ENCODE measurements around the gene ADARB1. TPM values are rescaled to one million over a fixed set of nuclear protein-coding genes. Genes with fewer than 3 reads are reported as not detected.

The ADARB1 gene
- total RNA-seq, 5 donors from 2014 or later (not counting 1 experiment from before 2014, with no cell fraction given) = 39.7 to 50.3 (median 44.5) TPM

- WGBS (ENCODE audit: insufficient coverage) = 94% methylated on average over 19 of the region's 19 CpGs
- ChIA-PET CTCF (no interaction called here), POLR2A (no interaction called here)
Observed at GRCh38 chr21:45258466-45258865, 184.1 kb downstream of the ADARB1 start.

GRCh38 chr21:45259206-45259840 lies 184.9 kb downstream of the ADARB1 start:
- H3K27ac ChIP-seq (ENCODE audit: low read length) = no peak overlapping the region
- POLR2A ChIA-PET = no interaction called here
- CTCF ChIA-PET = no interaction called here
- Mint-ChIP-seq H3K4me3 (no peak overlapping the region), H3K36me3 (peaks cover 9% of the 10 kb centered on the region), H3K4me1 (peaks cover 5 to 15% (median 9%) of the 10 kb centered on the region in 3 donors), H3K27me3 (peaks cover 4 to 9% of the 10 kb centered on the region in 2 donors), H3K27ac (no peak overlapping the region), H3K9me3 (no peaks in the 10 kb centered on the region)
- H3K9me3 ChIP-seq = no peaks in the 10 kb centered on the region
- 97% methylated on average over 6 of the region's 17 CpGs for WGBS (ENCODE audit: insufficient coverage)
- ATAC-seq (replicated peaks in 1 of 4) = no peak
- H3K4me1 ChIP-seq (ENCODE audit: control insufficient read depth in 1 of 2, extremely low read depth in 1 of 2, insufficient read depth in 2 of 2, low read length in 2 of 2) = peaks cover 0 to 31% of the 10 kb centered on the region in 2 experiments
- DNase-seq = peak in 1 of 35 experiments; percentile 2
- H3K27me3 ChIP-seq (replicated peaks in 1 of 2; ENCODE audit: control insufficient read depth in 2 of 2, extremely low read depth in 1 of 2, insufficient read depth in 2 of 2, low read length in 1 of 2) = peaks cover 0 to 38% of the 10 kb centered on the region in 2 experiments
- no peak overlapping the region for H3K4me3 ChIP-seq (ENCODE audit: control insufficient read depth in 1 of 2, extremely low read depth in 1 of 2, low read length in 1 of 2)
- H3K36me3 ChIP-seq (ENCODE audit: control insufficient read depth in 2 of 2, extremely low read depth in 1 of 2, insufficient read depth in 1 of 2, low read length in 1 of 2) = peaks cover 8 to 10% of the 10 kb centered on the region in 2 donors

More at GRCh38 chr21:45258466-45258865, 184.1 kb downstream of the ADARB1 start:
- DNase-seq (no peak), ATAC-seq (replicated peaks in 1 of 4) (no peak)
- peaks cover 0 to 31% of the 10 kb centered on the region in 2 experiments for H3K4me1 ChIP-seq (ENCODE audit: control insufficient read depth in 1 of 2, extremely low read depth in 1 of 2, insufficient read depth in 2 of 2, low read length in 2 of 2)
- no peaks in the 10 kb centered on the region for H3K9me3 ChIP-seq
- H3K27me3 ChIP-seq (replicated peaks in 1 of 2; ENCODE audit: control insufficient read depth in 2 of 2, extremely low read depth in 1 of 2, insufficient read depth in 2 of 2, low read length in 1 of 2) = peaks cover 0 to 46% of the 10 kb centered on the region in 2 experiments
- H3K4me1 Mint-ChIP-seq = peaks cover 5 to 15% (median 10%) of the 10 kb centered on the region in 3 donors
- H3K27ac Mint-ChIP-seq = no peak overlapping the region
- peaks cover 2% of the 10 kb centered on the region in 2 donors for H3K36me3 ChIP-seq (ENCODE audit: control insufficient read depth in 2 of 2, extremely low read depth in 1 of 2, insufficient read depth in 1 of 2, low read length in 1 of 2)
- H3K27me3 Mint-ChIP-seq = peaks cover 4 to 11% of the 10 kb centered on the region in 2 donors
- H3K4me3 Mint-ChIP-seq = no peak overlapping the region
- H3K36me3 Mint-ChIP-seq = peaks cover 5% of the 10 kb centered on the region
- H3K9me3 Mint-ChIP-seq = no peaks in the 10 kb centered on the region
- no peak overlapping the region for H3K4me3 ChIP-seq (ENCODE audit: control insufficient read depth in 1 of 2, extremely low read depth in 1 of 2, low read length in 1 of 2)
- H3K27ac ChIP-seq (ENCODE audit: low read length) = no peak overlapping the region

GRCh38 chr21:45260191-45260825 lies 185.9 kb downstream of the ADARB1 start:
- Mint-ChIP-seq H3K4me3 (no peak overlapping the region), H3K4me1 (peaks cover 0 to 9% (median 4%) of the 10 kb centered on the region in 3 donors), H3K27me3 (peaks cover 0 to 3% of the 10 kb centered on the region in 2 donors), H3K9me3 (no peaks in the 10 kb centered on the region), H3K36me3 (peaks cover 9% of the 10 kb centered on the region), H3K27ac (no peak overlapping the region)
- H3K27me3 ChIP-seq (replicated peaks in 1 of 2; ENCODE audit: control insufficient read depth in 2 of 2, extremely low read depth in 1 of 2, insufficient read depth in 2 of 2, low read length in 1 of 2) = peaks cover 0 to 28% of the 10 kb centered on the region in 2 experiments
- H3K4me1 ChIP-seq (ENCODE audit: control insufficient read depth in 1 of 2, extremely low read depth in 1 of 2, insufficient read depth in 2 of 2, low read length in 2 of 2) = peaks cover 0 to 33% of the 10 kb centered on the region in 2 experiments
- H3K4me3 ChIP-seq (ENCODE audit: control insufficient read depth in 1 of 2, extremely low read depth in 1 of 2, low read length in 1 of 2) = no peak overlapping the region
- POLR2A ChIA-PET = no interaction called here
- peaks cover 14 to 19% of the 10 kb centered on the region in 2 donors for H3K36me3 ChIP-seq (ENCODE audit: control insufficient read depth in 2 of 2, extremely low read depth in 1 of 2, insufficient read depth in 1 of 2, low read length in 1 of 2)
- no peak overlapping the region for H3K27ac ChIP-seq (ENCODE audit: low read length)
- WGBS (ENCODE audit: insufficient coverage) = 85% methylated on average over 3 of the region's 5 CpGs
- peak in 1 of 35 experiments; percentile 1 for DNase-seq
- no peaks in the 10 kb centered on the region for H3K9me3 ChIP-seq
- no peak for ATAC-seq (replicated peaks in 1 of 4)
- CTCF ChIA-PET = no interaction called here

GRCh38 chr21:45261093-45261492 lies 186.7 kb downstream of the ADARB1 start:
- Histone ChIP-seq H3K4me3 (ENCODE audit: control insufficient read depth in 1 of 2, extremely low read depth in 1 of 2, low read length in 1 of 2) (no peak overlapping the region), H3K36me3 (ENCODE audit: control insufficient read depth in 2 of 2, extremely low read depth in 1 of 2, insufficient read depth in 1 of 2, low read length in 1 of 2) (peaks cover 16 to 22% of the 10 kb centered on the region in 2 donors), H3K27me3 (replicated peaks in 1 of 2; ENCODE audit: control insufficient read depth in 2 of 2, extremely low read depth in 1 of 2, insufficient read depth in 2 of 2, low read length in 1 of 2) (peaks cover 0 to 20% of the 10 kb centered on the region in 2 experiments), H3K9me3 (no peaks in the 10 kb centered on the region), H3K4me1 (ENCODE audit: control insufficient read depth in 1 of 2, extremely low read depth in 1 of 2, insufficient read depth in 2 of 2, low read length in 2 of 2) (peaks cover 0 to 33% of the 10 kb centered on the region in 2 experiments), H3K27ac (ENCODE audit: low read length) (no peak overlapping the region)
- H3K36me3 Mint-ChIP-seq = peaks cover 14% of the 10 kb centered on the region
- no peak for ATAC-seq (replicated peaks in 1 of 4)
- peaks cover 6 to 12% (median 7%) of the 10 kb centered on the region in 3 donors for H3K4me1 Mint-ChIP-seq
- no peak overlapping the region for H3K4me3 Mint-ChIP-seq
- H3K27ac Mint-ChIP-seq = no peak overlapping the region
- DNase-seq = peak in 2 of 35 experiments; percentile 1 to 15
- ChIA-PET CTCF (no interaction called here), POLR2A (no interaction called here)
- 96% methylated on average over 8 of the region's 10 CpGs for WGBS (ENCODE audit: insufficient coverage)
- H3K9me3 Mint-ChIP-seq = no peaks in the 10 kb centered on the region
- no peaks in the 10 kb centered on the region for H3K27me3 Mint-ChIP-seq

- no peaks in the 10 kb centered on the region for H3K9me3 Mint-ChIP-seq
- no peak overlapping the region for H3K4me3 Mint-ChIP-seq
- 95% methylated on average over 3 of the region's 7 CpGs for WGBS (ENCODE audit: insufficient coverage)
- peaks cover 21% of the 10 kb centered on the region for H3K36me3 Mint-ChIP-seq
- no peak overlapping the region for H3K4me3 ChIP-seq (ENCODE audit: control insufficient read depth in 1 of 2, extremely low read depth in 1 of 2, low read length in 1 of 2)
- no peaks in the 10 kb centered on the region for H3K9me3 ChIP-seq
- peaks cover 16 to 24% of the 10 kb centered on the region in 2 donors for H3K36me3 ChIP-seq (ENCODE audit: control insufficient read depth in 2 of 2, extremely low read depth in 1 of 2, insufficient read depth in 1 of 2, low read length in 1 of 2)
- no peaks in the 10 kb centered on the region for H3K27me3 Mint-ChIP-seq
- CTCF ChIA-PET = interaction anchor here in 1 of 2 donors (0.8 kb wide), 1 partner anchor 9 kb away, joined by 3 read pairs; no protein-coding TSS in a partner anchor
- H3K27ac ChIP-seq (ENCODE audit: low read length) = no peak overlapping the region
- ATAC-seq (replicated peaks in 1 of 4) (no peak), DNase-seq (peak in 1 of 35 experiments; percentile 1)
- H3K4me1 ChIP-seq (ENCODE audit: control insufficient read depth in 1 of 2, extremely low read depth in 1 of 2, insufficient read depth in 2 of 2, low read length in 2 of 2) = peaks cover 0 to 33% of the 10 kb centered on the region in 2 experiments
- peaks cover 0 to 10% of the 10 kb centered on the region in 2 experiments for H3K27me3 ChIP-seq (replicated peaks in 1 of 2; ENCODE audit: control insufficient read depth in 2 of 2, extremely low read depth in 1 of 2, insufficient read depth in 2 of 2, low read length in 1 of 2)
- H3K27ac Mint-ChIP-seq = no peak overlapping the region
- peaks cover 15 to 18% (median 16%) of the 10 kb centered on the region in 3 donors for H3K4me1 Mint-ChIP-seq
- POLR2A ChIA-PET = no interaction called here
Observed at GRCh38 chr21:45262041-45262581, 187.7 kb downstream of the ADARB1 start.

- peaks cover 26% of the 10 kb centered on the region for H3K36me3 Mint-ChIP-seq
- ChIA-PET CTCF (interaction anchor here in 1 of 2 donors (0.8 kb wide), 1 partner anchor 8 kb away, joined by 3 read pairs; no protein-coding TSS in a partner anchor), POLR2A (no interaction called here)
- H3K36me3 ChIP-seq (ENCODE audit: control insufficient read depth in 2 of 2, extremely low read depth in 1 of 2, insufficient read depth in 1 of 2, low read length in 1 of 2) = peaks cover 16 to 29% of the 10 kb centered on the region in 2 donors
- DNase-seq = peak in 1 of 35 experiments; percentile 3
- no peak overlapping the region for H3K4me3 ChIP-seq (ENCODE audit: control insufficient read depth in 1 of 2, extremely low read depth in 1 of 2, low read length in 1 of 2)
- no peaks in the 10 kb centered on the region for H3K9me3 ChIP-seq
- 86% methylated on average over 9 of the region's 11 CpGs for WGBS (ENCODE audit: insufficient coverage)
- H3K9me3 Mint-ChIP-seq = no peaks in the 10 kb centered on the region
- no peak overlapping the region for H3K27ac ChIP-seq (ENCODE audit: low read length)
- no peak overlapping the region for H3K27ac Mint-ChIP-seq
- peaks cover 0 to 5% of the 10 kb centered on the region in 2 experiments for H3K27me3 ChIP-seq (replicated peaks in 1 of 2; ENCODE audit: control insufficient read depth in 2 of 2, extremely low read depth in 1 of 2, insufficient read depth in 2 of 2, low read length in 1 of 2)
- no peaks in the 10 kb centered on the region for H3K27me3 Mint-ChIP-seq
- H3K4me1 Mint-ChIP-seq = peaks cover 15 to 21% (median 20%) of the 10 kb centered on the region in 3 donors
- H3K4me3 Mint-ChIP-seq = no peak overlapping the region
- peaks cover 0 to 30% of the 10 kb centered on the region in 2 experiments for H3K4me1 ChIP-seq (ENCODE audit: control insufficient read depth in 1 of 2, extremely low read depth in 1 of 2, insufficient read depth in 2 of 2, low read length in 2 of 2)
- ATAC-seq (replicated peaks in 1 of 4) = no peak
Observed at GRCh38 chr21:45262616-45263015, 188.2 kb downstream of the ADARB1 start.

All from T-cell (primary cell).